GM18868 (cell line): ENCODE measurements around the gene TNFRSF17.

Source experiments
- ATAC-seq: cut with Tn5 transposase; IDR thresholded peaks from one replicate; pipeline ENCODE4 v1.9.1; 2021; ENCODE audit warnings: mild to moderate bottlenecking, moderate library complexity; ENCODE audit not compliant: unreplicated experiment

The TNFRSF17 gene

DNA sequence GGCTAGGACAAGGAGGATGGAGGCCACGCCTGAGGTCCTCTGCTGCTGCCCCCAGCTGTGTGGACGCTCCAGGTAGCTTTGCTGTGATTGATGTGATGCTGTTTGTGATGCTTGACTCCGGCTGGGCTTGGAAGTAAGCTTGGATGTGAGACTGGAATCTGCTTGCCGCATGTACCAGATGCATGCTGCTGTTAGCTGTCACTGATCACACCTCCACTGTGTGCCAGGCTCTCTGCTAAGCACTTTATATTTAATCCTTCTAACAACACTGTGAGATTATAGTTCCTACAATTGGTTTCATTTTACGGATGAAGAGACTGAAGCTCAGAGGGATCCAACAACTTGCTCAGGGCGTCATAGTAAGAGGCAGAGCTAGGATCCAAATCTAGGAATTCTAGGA is 35.0 kb downstream of the TNFRSF17 start:
- no peak for ATAC-seq

- no peak for ATAC-seq
Observed at GRCh38 chr16:12002447-12003006, 37.5 kb downstream of the TNFRSF17 start.

DNA sequence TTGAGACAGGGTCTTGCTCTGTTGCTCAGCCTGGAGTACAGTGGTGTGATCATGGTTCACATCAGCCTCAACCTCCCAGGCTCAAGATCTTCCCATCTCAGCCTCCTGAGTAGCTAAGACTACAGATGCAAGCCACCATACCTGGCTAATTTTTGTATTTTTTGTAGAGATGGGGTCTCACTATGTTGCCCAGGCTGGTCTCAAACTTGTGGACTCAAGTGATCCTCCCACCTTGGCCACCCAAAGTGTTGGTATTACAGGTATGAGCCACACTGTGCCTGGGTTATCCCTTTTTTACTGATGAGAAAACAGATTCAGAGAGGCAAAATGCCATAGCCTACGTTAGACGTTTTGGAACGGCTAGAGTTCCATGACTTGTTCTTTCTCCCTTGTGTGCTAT is 41.6 kb downstream of the TNFRSF17 start:
- ATAC-seq: no peak

GRCh38 chr16:12009462-12009861 is 44.5 kb downstream of the TNFRSF17 start:
- no peak for ATAC-seq

DNA sequence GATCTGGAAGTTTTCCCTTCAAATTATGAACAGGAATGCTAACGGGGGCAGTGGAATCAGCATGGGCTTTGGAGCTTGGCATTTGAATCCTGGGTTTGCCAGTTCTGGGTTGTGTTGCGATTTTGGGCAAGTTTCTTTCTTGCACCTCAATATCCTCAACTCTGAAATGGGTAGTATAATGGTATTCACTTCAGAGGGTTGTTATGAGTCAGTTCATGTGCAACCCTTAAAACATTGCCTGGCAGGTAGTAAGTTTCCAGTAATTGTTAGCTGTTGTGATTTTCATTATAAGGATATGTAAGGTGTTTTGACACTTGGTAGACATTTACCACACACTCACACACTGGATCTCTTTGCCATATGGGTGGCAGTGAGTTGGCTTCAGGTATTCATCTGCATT is 44.9 kb downstream of the TNFRSF17 start:
- ATAC-seq: no peak

DNA sequence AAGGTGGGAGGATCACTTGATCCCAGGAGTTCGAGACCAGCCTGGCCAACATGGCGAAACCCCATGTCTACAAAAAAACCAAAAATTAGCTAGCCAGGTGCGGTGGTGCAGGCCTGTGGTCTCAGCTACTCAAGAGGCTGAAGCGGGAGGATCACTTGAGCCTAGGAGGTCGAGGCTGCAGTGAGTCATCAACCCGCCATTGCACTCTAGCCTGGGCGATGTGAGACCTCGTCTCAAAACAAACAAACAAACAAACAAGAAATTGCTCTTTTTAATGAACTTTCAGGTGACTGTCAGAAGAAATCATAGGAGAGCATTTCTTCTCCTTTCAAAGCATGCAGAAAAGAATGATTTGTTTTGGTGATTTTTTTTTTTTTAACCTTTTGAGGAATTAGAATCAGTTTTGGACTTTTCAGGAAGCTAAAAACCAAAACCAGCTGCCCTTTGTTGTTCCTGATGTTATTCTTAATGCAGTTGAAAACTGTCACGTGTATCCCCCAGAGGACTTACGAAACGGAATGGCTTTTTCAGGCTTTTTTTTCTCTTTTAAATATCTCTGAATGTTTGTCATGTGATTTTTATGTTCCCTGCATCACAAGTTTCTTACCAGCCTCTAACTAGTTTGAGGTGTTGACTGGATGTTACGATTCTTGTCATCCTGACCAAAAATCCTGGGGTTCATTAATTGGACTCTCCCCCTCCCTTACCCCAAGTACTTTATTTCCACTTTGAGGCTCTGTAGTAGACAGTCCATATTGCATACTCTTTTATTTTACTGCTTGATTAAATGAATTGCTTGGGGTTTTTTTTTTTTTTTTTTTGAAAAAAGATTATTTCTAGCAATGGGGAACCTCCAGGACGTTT is 45.6 kb downstream of the TNFRSF17 start:
- ATAC-seq: no peak

GRCh38 chr16:12011565-12011964 is 46.6 kb downstream of the TNFRSF17 start:
- no peak for ATAC-seq

DNA sequence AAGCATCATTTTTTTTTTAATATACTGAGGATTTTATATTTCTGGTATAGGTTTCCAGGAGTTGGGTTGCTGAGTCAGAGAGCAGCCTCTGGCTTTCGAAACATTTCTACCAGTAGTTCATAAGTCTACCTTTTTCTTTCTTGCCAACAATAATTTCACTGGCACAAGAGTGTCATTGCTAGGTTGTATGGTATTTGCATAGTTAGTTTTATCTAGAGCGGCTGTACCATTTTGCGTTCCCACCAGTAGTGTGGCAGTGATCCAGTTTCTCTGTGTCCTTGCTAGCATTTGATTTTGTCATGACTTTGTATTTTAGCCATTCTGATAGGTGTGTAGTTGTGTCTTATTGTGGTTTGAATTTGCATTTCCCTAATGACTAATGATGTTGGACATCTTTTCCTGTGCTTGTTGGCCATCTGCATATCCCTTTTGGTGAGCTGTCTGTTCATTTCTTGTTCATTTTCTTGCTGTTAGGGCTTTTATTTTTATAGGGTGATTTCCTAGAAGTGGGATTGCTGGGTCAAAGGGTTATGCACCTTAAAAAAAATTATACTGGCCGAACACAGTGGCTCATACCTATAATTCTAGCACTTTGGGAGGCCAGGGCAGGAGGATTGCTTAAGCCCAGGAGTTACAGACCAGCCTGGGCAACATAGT is 51.4 kb downstream of the TNFRSF17 start:
- ATAC-seq: no peak

GRCh38 chr16:12017558-12017957 is 52.5 kb downstream of the TNFRSF17 start:
- ATAC-seq: no peak
